ENCODE data around the gene ZNF318.

The ZNF318 gene

DNA sequence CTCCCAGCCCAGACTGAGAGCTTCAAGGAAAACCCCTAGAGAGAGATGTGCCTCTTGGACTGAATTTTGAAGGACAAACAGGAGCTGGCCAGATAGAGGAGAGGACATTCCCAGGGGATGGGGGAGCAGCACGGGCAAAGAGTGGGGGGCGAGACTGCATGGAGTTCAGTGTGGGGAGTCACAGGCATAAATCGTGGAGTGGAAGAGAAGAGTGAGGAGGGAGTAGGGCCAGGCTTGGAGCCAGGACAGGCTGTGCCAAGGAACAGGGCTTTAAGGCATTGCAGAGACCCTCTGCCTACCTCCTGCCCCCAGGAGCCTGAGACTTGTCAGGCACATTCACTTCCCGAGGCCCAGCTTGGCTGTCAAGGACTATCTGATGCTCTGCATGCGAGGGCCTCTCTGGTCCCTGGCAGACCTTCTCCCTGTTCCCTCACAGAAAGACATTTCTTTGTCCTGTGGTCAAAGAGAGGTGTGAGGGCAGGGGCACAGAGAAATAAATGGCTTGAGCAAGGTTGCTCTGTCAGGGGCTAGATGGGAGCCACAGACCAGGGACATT lies 76.6 kb downstream of the ZNF318 start:
- DNase-seq: no peak
- ChIA-PET POLR2A (no interaction called here), CTCF (interaction anchor here (0.6 to 1.4 kb wide), 4 partner anchors 31 to 291 kb away, joined by 3 to 4 read pairs (median 4); no protein-coding TSS in a partner anchor)
- 96% methylated on average over 4 of the region's 5 CpGs for WGBS (ENCODE audit: insufficient coverage)
- Histone ChIP-seq H3K4me3 (ENCODE audit: control insufficient read depth in 1 of 7, extremely low read depth in 1 of 7, insufficient read depth in 4 of 7, low read depth in 2 of 7, low read length in 6 of 7) (no peak overlapping the region), H3K27me3 (replicated peaks in 2 of 5; ENCODE audit: control insufficient read depth in 4 of 5, insufficient read depth in 5 of 5, low read length in 4 of 5) (peaks cover 0 to 6% (median 2%) of the 10 kb centered on the region in 5 experiments), H3K4me1 (ENCODE audit: control extremely low read depth in 1 of 4, control insufficient read depth in 4 of 4, insufficient read depth in 4 of 4, low read length in 3 of 4) (peaks cover 0 to 4% (median 0%) of the 10 kb centered on the region in 4 experiments), H3K27ac (ENCODE audit: insufficient read depth in 1 of 2, low read depth in 1 of 2, low read length in 2 of 2, poor library complexity in 1 of 2, severe bottlenecking in 2 of 2) (no peak overlapping the region), H3K36me3 (ENCODE audit: control insufficient read depth in 4 of 4, insufficient read depth in 4 of 4, low read length in 3 of 4) (no peaks in the 10 kb centered on the region), H3K9me3 (ENCODE audit: control extremely low read depth in 1 of 5, control insufficient read depth in 4 of 5, insufficient read depth in 2 of 5, low read depth in 1 of 5, low read length in 4 of 5) (no peaks in the 10 kb centered on the region)

DNA sequence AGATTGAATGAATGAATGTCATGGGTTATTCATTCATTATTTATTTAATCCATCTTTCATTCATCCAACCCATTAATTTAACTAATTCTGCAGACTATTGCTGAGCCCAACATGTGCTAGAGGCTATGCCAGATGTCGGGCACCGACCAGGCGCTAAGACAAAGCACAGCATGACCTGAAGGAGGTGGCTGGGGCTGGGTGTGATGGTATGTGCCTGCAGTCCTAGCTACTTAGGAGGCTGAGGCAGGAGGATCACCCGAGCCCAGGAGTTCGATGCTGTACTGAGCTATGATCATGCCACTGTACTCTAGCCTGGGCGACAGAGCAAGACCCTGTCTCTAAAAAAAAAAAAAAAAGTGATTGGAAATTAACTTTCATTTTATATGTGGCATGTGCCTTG lies 77.1 kb downstream of the ZNF318 start:
- Histone ChIP-seq H3K4me1 (ENCODE audit: control extremely low read depth in 1 of 4, control insufficient read depth in 4 of 4, insufficient read depth in 4 of 4, low read length in 3 of 4) (peaks cover 0 to 7% (median 0%) of the 10 kb centered on the region in 4 experiments), H3K9me3 (ENCODE audit: control extremely low read depth in 1 of 5, control insufficient read depth in 4 of 5, insufficient read depth in 2 of 5, low read depth in 1 of 5, low read length in 4 of 5) (no peaks in the 10 kb centered on the region), H3K4me3 (ENCODE audit: control insufficient read depth in 1 of 7, extremely low read depth in 1 of 7, insufficient read depth in 4 of 7, low read depth in 2 of 7, low read length in 6 of 7) (no peak overlapping the region), H3K27ac (ENCODE audit: insufficient read depth in 1 of 2, low read depth in 1 of 2, low read length in 2 of 2, poor library complexity in 1 of 2, severe bottlenecking in 2 of 2) (no peak overlapping the region), H3K27me3 (replicated peaks in 2 of 5; ENCODE audit: control insufficient read depth in 4 of 5, insufficient read depth in 5 of 5, low read length in 4 of 5) (peaks cover 0 to 10% (median 2%) of the 10 kb centered on the region in 5 experiments), H3K36me3 (ENCODE audit: control insufficient read depth in 4 of 4, insufficient read depth in 4 of 4, low read length in 3 of 4) (no peaks in the 10 kb centered on the region)
- WGBS (ENCODE audit: insufficient coverage): 100% methylated on average over 6 of the region's 6 CpGs
- CTCF ChIA-PET: interaction anchor here (0.6 to 0.7 kb wide), 3 partner anchors 32 to 291 kb away, joined by 3 to 4 read pairs (median 3); no protein-coding TSS in a partner anchor
- no peak for DNase-seq
- POLR2A ChIA-PET: no interaction called here

GRCh38 chr6:43291708-43292107 lies 77.7 kb downstream of the ZNF318 start:
- Histone ChIP-seq H3K27me3 (replicated peaks in 2 of 5; ENCODE audit: control insufficient read depth in 4 of 5, insufficient read depth in 5 of 5, low read length in 4 of 5) (peaks cover 0 to 12% (median 6%) of the 10 kb centered on the region in 5 experiments), H3K4me3 (ENCODE audit: control insufficient read depth in 1 of 7, extremely low read depth in 1 of 7, insufficient read depth in 4 of 7, low read depth in 2 of 7, low read length in 6 of 7) (no peak overlapping the region), H3K4me1 (ENCODE audit: control extremely low read depth in 1 of 4, control insufficient read depth in 4 of 4, insufficient read depth in 4 of 4, low read length in 3 of 4) (peaks cover 0 to 7% (median 0%) of the 10 kb centered on the region in 4 experiments), H3K27ac (ENCODE audit: insufficient read depth in 1 of 2, low read depth in 1 of 2, low read length in 2 of 2, poor library complexity in 1 of 2, severe bottlenecking in 2 of 2) (no peak overlapping the region), H3K36me3 (ENCODE audit: control insufficient read depth in 4 of 4, insufficient read depth in 4 of 4, low read length in 3 of 4) (no peaks in the 10 kb centered on the region), H3K9me3 (ENCODE audit: control extremely low read depth in 1 of 5, control insufficient read depth in 4 of 5, insufficient read depth in 2 of 5, low read depth in 1 of 5, low read length in 4 of 5) (no peaks in the 10 kb centered on the region)
- ChIA-PET CTCF (no interaction called here), POLR2A (no interaction called here)
- WGBS (ENCODE audit: insufficient coverage): no CpG with 5 or more reads among the region's 2 CpGs
- DNase-seq: no peak

GRCh38 chr6:43290905-43291355 lies 78.5 kb downstream of the ZNF318 start:
- H3K27ac ChIP-seq (ENCODE audit: insufficient read depth in 1 of 2, low read depth in 1 of 2, low read length in 2 of 2, poor library complexity in 1 of 2, severe bottlenecking in 2 of 2): no peak overlapping the region
- CTCF ChIA-PET: no interaction called here
- DNase-seq: no peak
- no peaks in the 10 kb centered on the region for H3K9me3 ChIP-seq (ENCODE audit: control extremely low read depth in 1 of 5, control insufficient read depth in 4 of 5, insufficient read depth in 2 of 5, low read depth in 1 of 5, low read length in 4 of 5)
- POLR2A ChIA-PET: no interaction called here
- 97% methylated on average over 4 of the region's 6 CpGs for WGBS (ENCODE audit: insufficient coverage)
- no peak overlapping the region for H3K4me3 ChIP-seq (ENCODE audit: control insufficient read depth in 1 of 7, extremely low read depth in 1 of 7, insufficient read depth in 4 of 7, low read depth in 2 of 7, low read length in 6 of 7)
- peaks cover 0 to 19% (median 10%) of the 10 kb centered on the region in 5 experiments for H3K27me3 ChIP-seq (replicated peaks in 2 of 5; ENCODE audit: control insufficient read depth in 4 of 5, insufficient read depth in 5 of 5, low read length in 4 of 5)
- peaks cover 0 to 7% (median 0%) of the 10 kb centered on the region in 4 experiments for H3K4me1 ChIP-seq (ENCODE audit: control extremely low read depth in 1 of 4, control insufficient read depth in 4 of 4, insufficient read depth in 4 of 4, low read length in 3 of 4)
- no peaks in the 10 kb centered on the region for H3K36me3 ChIP-seq (ENCODE audit: control insufficient read depth in 4 of 4, insufficient read depth in 4 of 4, low read length in 3 of 4)

DNA sequence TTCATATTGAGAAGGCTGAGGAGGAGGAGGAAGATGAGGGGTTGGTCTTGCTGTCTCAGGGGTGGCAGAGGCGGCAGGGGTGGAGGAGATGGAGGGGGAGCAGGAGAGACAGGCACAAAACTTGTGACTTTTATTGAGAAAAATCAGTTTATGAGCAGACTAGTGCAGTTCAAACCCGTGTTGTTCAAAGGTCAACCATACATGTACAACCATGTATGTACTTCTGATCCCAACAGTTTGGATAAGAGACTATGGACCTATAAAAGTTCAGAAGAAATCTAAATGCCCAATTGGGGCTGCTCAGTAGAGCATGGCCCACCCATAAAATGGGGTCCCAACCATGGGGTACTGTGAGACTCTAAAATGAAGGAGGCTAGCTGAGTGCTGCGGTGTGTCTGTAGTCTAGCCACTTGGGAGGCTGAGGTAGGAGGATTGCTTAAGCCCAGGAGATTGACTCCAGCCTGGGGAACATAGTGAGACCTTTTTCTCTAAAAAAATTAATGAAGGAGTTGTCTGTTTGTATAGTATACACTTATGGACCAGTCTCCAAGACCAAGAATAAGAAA lies 79.0 kb downstream of the ZNF318 start:
- WGBS (ENCODE audit: insufficient coverage): 71% methylated on average over 1 of the region's 3 CpGs
- no peak overlapping the region for H3K27ac ChIP-seq (ENCODE audit: insufficient read depth in 1 of 2, low read depth in 1 of 2, low read length in 2 of 2, poor library complexity in 1 of 2, severe bottlenecking in 2 of 2)
- H3K36me3 ChIP-seq (ENCODE audit: control insufficient read depth in 4 of 4, insufficient read depth in 4 of 4, low read length in 3 of 4): no peaks in the 10 kb centered on the region
- peaks cover 0 to 24% (median 14%) of the 10 kb centered on the region in 5 experiments for H3K27me3 ChIP-seq (replicated peaks in 2 of 5; ENCODE audit: control insufficient read depth in 4 of 5, insufficient read depth in 5 of 5, low read length in 4 of 5)
- H3K9me3 ChIP-seq (ENCODE audit: control extremely low read depth in 1 of 5, control insufficient read depth in 4 of 5, insufficient read depth in 2 of 5, low read depth in 1 of 5, low read length in 4 of 5): no peaks in the 10 kb centered on the region
- peaks cover 0 to 7% (median 0%) of the 10 kb centered on the region in 4 experiments for H3K4me1 ChIP-seq (ENCODE audit: control extremely low read depth in 1 of 4, control insufficient read depth in 4 of 4, insufficient read depth in 4 of 4, low read length in 3 of 4)
- ChIA-PET CTCF (no interaction called here), POLR2A (no interaction called here)
- no peak overlapping the region for H3K4me3 ChIP-seq (ENCODE audit: control insufficient read depth in 1 of 7, extremely low read depth in 1 of 7, insufficient read depth in 4 of 7, low read depth in 2 of 7, low read length in 6 of 7)
- no peak for DNase-seq

DNA sequence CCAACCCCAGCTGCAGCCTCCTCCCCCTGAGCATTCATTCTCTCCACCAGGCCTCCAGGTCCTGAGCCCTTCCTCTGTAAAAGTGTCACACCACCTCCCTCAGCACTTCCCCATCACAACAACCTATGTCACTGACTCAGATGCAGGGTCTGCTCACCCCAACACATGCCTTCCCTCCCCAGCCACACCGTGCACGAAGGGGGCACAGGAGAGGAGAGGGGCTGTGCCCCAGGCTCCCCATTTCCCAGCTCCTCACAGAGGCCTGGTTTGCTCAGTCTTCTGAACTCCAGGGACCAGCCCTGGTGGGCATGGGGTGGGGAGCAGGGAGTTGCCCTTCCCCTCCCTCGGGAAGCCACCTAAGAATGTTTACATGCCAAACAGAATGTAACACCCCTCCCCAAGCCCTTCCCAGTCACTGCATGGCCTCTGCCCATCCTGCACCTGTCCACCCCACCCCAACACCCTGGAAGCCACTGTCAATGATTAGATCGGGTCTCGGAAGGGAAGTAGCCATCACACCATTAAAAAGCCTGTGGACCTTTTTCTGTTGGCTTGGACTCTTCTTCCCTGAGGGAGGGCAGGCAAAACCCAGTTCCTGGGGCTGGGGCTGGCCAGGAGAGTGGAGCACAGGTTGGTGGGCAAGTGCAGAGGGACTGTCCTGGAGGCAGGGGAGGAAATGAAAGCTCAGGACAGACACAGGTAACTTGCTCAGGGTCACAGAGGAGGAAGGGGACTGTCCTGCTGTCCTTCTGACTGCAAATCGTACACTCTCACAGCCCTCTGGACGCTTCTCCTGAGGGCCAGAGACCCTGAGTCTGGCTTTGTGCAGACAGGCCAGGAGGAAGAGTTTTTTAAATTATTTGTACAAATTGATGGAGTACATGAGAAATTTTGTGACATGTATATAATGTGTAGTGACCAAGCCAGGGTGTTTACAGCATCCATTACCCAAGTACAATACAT lies 81.4 kb downstream of the ZNF318 start:
- no peaks in the 10 kb centered on the region for H3K9me3 ChIP-seq (ENCODE audit: control extremely low read depth in 1 of 5, control insufficient read depth in 4 of 5, insufficient read depth in 2 of 5, low read depth in 1 of 5, low read length in 4 of 5)
- H3K27me3 ChIP-seq (replicated peaks in 2 of 5; ENCODE audit: control insufficient read depth in 4 of 5, insufficient read depth in 5 of 5, low read length in 4 of 5): peaks cover 0 to 48% (median 14%) of the 10 kb centered on the region in 5 experiments
- peaks cover 0 to 7% (median 4%) of the 10 kb centered on the region in 4 experiments for H3K4me1 ChIP-seq (ENCODE audit: control extremely low read depth in 1 of 4, control insufficient read depth in 4 of 4, insufficient read depth in 4 of 4, low read length in 3 of 4)
- DNase-seq: no peak
- CTCF ChIA-PET: interaction anchor here (0.8 to 2.3 kb wide), 6 partner anchors 8 to 47 kb away, joined by 3 to 13 read pairs (median 4); no protein-coding TSS in a partner anchor
- no peak overlapping the region for H3K27ac ChIP-seq (ENCODE audit: insufficient read depth in 1 of 2, low read depth in 1 of 2, low read length in 2 of 2, poor library complexity in 1 of 2, severe bottlenecking in 2 of 2)
- 96% methylated on average over 5 of the region's 7 CpGs for WGBS (ENCODE audit: insufficient coverage)
- no peak overlapping the region for H3K4me3 ChIP-seq (ENCODE audit: control insufficient read depth in 1 of 7, extremely low read depth in 1 of 7, insufficient read depth in 4 of 7, low read depth in 2 of 7, low read length in 6 of 7)
- no peaks in the 10 kb centered on the region for H3K36me3 ChIP-seq (ENCODE audit: control insufficient read depth in 4 of 4, insufficient read depth in 4 of 4, low read length in 3 of 4)
- POLR2A ChIA-PET: no interaction called here

Measured in common myeloid progenitor, CD34-positive (primary cell).